Stimulated activated CD4-positive, alpha-beta T cell treated with anti-CD3 and anti-CD28 coated beads, Interleukin-1b, Interleukin-23, amount 100 ng/mL, for 24 hours (primary cell): ENCODE data around the gene ELMO3.

ENCODE experiments used
- DNase-seq, 4 experiments: peaks; one replicate each; pipeline ENCODE4 v3.0.0-alpha.2; 2020; ENCODE audit warnings: low read depth in 4 of 4, low spot score in 1 of 4

ELMO3 gene

DNA sequence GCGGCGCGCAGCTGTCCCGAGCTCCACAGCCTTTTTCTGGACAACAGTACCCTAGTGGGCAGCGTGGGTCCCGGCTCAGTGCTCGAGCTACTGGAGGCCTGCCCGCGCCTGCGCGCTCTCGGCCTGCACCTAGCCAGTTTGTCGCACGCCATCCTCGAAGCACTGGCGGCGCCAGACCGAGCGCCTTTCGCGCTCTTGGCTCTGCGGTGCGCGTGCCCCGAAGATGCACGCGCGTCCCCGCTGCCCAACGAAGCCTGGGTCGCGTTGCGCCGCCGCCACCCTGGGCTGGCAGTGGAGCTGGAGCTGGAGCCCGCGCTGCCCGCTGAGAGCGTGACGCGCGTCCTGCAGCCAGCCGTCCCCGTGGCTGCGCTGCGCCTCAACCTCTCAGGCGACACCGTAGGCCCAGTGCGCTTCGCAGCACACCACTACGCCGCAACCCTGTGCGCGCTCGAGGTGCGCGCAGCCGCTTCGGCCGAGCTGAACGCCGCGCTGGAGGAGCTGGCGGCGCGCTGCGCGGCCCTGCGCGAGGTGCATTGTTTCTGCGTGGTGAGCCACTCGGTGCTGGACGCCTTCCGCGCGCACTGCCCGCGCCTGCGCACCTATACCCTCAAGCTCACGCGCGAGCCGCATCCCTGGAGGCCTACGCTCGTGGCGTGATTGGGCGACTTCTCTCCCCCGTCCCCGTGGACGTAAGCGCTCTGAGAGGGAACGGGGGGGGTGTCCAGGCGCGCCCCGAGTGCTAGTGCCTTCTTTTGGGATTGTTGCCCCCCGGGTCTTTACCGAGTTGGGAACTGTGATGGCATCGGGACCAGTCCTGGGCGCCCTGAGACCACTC lies 35.5 kb upstream of the ELMO3 start:
- no peak for DNase-seq

DNA sequence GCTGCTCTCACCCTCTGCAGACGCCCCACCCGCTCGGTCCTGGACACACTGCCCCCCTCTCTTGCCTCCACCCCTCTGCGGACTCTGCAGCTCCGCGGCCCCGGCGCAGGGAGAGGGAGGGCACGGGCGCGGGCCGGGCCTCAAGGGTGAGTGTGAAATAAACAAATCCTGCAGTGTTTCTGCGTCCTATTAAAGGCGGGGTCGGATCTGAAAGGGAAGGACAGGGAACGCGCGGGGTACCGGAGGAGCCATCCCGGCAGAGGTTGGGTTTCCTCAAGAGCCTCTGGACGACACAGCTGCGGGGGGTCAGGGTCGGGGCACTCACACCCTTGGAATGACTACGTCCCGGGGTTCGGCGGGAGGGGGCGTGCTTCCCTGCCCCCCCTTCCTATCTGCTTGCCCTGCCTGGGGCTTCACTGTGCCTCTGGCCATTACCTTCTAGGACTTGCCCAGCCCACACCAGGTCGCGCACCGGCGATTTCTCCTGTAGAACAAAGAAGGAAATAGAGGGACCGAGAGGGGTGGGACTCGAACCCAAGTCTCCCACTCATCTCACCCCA lies 34.9 kb upstream of the ELMO3 start:
- no peak for DNase-seq

DNA sequence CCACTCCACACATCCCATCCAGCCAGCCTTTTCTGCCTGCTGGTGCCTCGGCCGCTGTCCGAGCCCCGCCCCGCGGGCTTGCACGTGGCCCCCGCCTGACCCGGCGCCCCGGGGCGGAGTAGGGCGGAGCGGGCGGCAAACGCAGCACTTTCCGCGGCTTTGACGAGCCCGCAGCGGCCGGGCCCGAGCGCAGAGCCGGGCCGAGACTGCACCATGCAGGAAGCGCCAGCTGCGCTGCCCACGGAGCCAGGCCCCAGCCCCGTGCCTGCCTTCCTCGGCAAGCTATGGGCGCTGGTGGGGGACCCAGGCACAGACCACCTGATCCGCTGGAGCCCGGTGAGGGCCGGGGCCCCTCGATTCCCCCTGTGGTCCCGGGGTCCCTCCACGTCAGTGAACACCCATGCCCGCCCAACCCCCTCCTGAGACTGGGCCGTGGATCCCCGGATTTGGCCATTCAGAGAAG lies 34.3 kb upstream of the ELMO3 start, which contains the start of gene HSF4:
Gene HSF4 (plus strand): TSS at position 147 of the 463 bp plus-strand sequence. CDS start 67 bp downstream, at position 214.
- no peak for DNase-seq

DNA sequence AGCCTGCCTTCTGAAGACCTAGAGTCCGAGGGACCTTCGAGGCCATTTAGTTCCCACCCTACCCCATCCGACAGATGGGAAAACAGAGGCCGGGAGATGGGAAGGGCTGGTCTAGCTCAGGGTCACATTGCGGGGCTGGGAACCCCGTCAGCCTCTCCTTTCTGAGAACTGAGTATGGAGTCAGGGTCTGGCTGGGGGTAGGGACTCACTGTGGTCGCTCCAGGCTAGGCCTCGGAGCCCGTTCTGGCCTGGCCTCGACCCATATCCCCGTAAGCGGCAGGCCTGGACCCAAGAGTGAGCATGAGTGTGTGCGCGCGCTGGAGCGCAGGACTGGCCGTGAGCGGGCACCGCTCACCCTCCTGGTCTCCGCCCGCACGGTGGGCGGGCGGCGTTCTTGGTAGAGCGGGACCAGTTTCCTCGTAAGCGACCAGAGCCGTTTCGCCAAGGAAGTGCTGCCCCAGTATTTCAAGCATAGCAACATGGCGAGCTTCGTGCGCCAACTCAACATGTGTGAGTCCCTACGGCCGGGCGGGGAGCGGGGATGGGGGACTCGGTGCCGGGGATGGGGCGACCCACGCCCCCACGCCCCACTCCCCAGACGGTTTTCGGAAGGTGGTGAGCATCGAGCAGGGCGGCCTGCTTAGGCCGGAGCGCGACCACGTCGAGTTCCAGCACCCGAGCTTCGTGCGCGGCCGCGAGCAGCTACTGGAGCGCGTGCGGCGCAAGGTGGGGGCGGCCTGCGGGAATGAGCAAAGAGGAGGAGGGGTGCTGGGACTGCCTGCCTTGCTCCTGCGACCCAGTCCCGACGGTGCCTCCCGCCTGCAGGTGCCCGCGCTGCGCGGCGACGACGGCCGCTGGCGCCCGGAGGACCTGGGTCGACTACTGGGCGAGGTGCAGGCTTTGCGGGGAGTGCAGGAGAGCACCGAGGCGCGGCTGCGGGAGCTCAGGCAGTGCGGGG lies 33.5 kb upstream of the ELMO3 start:
- no peak for DNase-seq

DNA sequence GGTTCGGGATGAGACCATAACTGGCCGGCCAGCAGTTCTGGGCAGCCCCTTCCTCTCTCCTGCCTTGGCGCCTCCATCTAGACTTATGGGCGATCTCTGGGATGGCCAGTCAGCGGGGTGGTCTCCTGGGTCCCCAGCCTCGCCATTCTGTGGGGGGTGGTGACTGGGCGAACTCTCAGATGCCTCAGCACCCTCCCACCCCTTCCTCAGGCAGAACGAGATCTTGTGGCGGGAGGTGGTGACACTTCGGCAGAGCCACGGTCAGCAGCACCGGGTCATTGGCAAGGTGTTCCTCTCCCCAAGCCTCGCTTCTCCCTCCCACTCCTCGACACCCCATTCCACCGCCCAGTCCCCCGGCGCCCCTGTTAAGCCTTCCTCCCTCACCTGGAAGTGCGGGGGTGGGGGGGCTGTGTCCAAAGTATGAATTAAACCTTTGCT lies 32.8 kb upstream of the ELMO3 start:
- no peak for DNase-seq

DNA sequence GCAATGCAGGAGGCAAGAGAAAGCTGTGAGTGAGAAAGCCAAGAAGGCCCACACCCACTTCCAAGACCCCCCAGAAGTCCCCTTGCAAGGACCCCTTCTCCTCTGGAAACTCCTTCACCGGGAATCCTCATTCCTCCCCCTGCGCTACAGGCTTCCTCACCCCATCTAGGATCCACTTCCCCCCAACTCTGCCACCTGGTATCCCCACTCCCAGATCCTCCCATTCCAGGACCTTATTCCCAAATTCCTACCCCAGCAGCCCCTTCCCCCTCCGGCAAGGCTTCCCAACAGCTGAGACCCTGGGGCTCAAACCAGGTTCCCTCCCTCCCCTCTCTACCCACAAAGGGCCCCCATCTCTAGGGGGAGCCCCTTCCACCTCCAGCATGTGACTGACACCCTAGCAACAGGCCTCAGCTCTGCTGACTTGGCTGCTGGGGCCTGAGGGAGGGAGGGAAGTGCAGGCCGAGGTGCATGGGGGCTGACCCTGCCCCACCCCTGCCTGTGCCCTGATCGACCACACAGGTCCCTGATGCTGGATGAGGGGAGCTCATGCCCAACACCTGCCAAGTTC lies 32.2 kb upstream of the ELMO3 start:
- no peak for DNase-seq

DNA sequence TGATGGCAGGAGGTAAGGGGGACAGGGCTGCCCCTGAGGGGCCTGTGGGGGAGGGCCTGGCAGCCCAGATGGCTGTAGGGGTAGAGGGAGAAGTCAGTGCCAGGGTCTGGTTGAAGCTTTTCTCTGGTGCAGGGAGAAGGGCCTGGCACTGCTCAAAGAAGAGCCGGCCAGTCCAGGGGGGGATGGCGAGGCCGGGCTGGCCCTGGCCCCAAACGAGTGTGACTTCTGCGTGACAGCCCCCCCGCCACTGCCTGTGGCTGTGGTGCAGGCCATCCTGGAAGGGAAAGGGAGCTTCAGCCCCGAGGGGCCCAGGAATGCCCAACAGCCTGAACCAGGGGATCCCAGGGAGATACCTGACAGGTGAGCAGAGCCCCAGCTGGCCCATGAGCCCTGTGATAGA lies 31.3 kb upstream of the ELMO3 start:
- no peak for DNase-seq

DNA sequence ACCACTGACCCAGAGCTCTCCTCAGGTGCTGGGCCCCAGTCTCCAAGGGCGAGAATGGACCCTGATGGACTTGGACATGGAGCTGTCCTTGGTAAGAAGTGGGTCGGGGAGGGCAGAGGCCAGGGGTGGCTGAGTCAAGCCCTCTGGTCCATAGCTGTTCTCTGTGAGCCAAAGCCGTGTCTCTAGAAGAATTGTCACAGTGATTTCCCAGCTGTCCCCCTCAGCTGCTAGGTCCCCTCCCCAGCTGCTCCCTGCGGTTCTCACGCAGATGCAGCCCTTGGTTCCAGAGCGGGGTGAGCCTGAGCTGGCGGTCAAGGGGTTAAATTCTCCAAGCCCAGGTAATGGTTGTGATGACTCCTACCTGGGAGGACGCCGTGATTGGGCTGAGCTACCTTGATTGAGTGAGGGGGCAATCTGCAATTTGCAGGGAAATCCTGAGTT lies 29.9 kb upstream of the ELMO3 start:
- DNase-seq: no peak

DNA sequence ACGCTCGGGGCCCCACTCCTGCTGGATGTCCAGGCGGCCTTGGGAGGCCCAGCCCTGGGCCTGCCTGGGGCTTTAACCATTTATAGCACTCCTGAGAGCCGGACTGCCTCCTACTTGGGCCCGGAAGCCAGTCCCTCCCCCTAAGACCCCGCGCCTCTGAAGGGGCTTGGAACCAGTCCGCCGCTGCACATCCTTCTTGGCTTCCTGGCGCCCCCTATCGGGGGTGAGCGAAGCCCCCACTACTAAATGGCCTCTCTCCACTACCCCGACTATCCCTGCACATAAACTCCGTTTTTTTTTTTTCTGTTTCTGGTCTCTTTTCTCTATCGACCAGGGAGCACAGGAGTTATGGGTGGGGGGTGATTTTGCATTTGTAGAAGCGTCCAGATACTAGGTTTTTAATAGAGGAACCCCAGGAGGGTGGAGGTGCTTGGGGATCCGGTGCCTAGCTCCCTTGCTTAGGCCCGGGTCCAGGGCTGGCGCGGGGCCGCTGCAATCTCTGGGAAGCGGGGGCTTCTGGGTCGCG lies 29.2 kb upstream of the ELMO3 start:
- no peak for DNase-seq

DNA sequence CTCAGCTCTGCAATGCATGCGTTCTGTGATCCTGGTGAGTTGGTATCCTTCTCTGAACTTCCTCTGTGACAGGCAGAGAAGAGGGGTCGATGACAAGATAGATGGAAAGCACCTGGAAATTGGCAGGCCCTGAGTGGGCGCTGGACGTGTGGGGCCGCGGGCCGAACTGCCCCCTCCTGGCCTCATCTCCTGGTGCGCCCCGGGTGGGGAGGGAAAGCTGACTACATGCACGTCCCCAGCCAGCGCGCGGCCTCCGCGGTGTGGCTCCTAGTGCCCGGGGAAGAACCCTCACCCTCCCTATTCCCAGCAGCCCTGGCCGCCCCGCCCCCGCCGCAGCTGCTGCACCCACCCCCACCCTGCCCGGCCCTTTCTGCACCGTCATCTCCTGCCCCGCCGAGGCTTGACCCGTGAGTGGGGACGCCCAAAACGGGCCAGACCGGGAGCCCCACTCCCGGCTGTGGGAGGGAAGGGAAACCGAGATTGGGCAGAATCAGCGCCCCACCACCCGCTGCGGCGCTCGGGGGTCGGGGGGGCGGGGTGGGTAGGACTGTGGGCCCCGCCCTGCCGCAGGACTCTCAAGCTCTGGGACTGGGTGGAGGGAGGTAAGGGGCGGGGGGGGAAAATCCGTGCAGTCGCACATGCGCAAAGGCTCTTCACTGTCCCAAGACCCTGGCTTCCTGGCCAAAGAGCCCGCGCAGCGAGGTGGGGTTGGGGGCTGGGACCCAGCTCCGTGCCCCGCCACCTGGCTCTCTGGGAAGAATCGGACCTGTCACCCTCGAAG lies 28.6 kb upstream of the ELMO3 start, which contains the start of gene NOL3:
Gene NOL3 (plus strand): TSS at position 371 of the 781 bp plus-strand sequence.
- DNase-seq: peak in 1 of 4 experiments; percentile 74

DNA sequence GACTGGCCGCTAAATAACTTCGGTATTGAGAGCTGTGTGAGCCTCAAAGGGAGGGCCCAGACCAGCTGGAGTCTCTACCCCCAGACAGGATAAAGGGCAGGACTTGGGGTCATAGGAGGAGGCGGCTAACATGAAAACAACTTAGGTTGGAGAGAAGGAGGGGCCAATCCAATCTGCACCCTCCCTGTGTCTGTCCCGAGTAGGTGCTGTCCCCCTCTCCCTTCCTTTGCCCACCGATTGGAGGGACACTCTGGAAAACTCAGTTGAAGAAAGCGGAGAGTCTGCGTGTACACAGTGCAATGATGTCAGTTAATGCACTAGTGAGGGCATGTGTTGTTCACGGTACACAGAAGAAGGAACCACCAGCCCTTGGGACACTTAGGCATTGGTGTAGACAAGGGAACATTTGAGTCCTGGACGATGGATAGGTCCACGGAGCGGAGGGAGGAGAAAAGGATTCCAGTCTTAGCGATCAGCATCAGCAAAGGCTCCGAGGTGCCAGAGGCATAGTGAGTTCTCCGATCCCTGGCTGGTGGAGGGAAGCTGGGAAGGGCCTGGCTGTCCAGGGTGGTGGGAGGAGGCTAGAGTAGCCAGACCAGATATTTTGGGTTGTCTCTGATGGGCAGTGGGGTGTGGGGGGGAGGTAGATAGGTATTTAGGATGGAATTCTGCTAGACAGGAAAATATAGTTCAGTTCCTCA lies 27.8 kb upstream of the ELMO3 start:
- no peak for DNase-seq

DNA sequence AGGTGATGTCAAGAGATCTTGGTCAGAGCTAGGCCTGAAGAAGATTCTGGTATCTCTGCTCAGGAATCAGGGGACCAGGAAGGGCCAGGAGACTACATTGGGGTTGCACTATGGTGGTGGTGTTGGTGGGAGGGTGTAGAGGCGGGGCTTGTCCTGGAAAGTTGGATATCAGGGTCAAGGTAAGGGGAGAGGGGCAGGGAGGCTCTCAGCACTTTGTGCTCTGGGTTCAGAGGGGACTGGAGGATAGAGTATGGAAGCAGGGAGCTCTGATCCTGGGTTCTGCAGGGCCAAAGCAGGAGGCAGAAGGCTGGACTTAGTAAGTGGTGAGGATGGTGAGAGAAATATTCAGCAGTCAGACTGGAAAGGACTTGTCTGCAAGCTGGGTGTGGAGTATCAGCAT lies 25.6 kb upstream of the ELMO3 start:
- DNase-seq: no peak

DNA sequence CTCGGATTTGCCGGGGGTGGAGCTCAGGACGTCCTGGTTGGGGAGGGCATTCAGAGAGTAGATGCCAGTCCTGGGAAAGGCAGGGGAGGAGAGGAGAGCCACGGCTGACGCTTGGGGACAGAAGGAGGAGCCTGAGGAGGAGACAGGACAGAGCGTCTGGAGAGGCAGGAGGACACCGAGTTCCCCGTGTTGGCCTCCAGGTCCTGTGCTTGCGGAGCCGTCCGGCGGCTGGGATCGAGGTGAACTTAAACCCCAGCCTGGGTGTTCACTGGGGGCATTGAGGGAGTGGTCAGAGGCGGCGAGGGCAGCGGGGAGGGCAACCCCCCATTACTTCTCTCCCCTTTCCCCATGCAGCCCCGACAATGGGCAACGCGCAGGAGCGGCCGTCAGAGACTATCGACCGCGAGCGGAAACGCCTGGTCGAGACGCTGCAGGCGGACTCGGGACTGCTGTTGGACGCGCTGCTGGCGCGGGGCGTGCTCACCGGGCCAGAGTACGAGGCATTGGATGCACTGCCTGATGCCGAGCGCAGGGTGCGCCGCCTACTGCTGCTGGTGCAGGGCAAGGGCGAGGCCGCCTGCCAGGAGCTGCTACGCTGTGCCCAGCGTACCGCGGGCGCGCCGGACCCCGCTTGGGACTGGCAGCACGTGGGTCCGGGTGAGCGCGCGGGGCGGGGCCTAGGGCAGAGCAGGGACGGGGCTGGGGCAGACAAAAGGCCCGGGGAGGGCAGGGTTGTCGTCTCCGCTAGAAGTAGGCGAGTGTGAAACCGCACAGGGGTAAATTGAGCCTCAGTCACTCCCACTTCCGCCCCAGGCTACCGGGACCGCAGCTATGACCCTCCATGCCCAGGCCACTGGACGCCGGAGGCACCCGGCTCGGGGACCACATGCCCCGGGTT lies 24.9 kb upstream of the ELMO3 start:
- no peak for DNase-seq

DNA sequence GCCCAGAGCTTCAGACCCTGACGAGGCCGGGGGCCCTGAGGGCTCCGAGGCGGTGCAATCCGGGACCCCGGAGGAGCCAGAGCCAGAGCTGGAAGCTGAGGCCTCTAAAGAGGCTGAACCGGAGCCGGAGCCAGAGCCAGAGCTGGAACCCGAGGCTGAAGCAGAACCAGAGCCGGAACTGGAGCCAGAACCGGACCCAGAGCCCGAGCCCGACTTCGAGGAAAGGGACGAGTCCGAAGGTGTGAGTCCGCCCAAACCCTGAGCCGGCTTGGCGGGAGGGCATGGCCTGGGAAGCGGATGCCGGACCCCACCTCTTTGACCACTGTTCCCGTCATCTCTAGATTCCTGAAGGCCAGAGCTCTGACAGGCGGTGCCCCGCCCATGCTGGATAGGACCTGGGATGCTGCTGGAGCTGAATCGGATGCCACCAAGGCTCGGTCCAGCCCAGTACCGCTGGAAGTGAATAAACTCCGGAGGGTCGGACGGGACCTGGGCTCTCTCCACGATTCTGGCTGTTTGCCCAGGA lies 24.2 kb upstream of the ELMO3 start:
- no peak for DNase-seq

DNA sequence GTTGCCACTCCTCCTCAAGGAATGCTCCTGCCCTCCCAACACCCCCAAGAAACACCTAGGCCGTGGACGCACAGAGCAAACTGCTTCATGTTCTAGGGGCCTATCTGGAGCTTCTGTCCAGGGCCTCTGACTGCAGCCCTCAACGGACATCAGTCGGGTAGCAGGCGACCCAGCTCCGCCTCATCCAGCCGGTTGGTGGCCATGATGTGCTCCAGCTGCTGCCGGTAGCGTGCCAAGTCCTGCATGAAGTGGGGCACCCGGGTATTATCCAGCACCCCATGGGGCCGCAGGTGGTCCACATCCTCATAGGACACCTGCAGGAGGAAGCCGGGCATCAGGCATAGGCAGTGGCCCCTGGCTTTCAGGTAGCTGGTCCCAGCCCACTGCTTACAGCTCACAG lies 22.3 kb upstream of the ELMO3 start:
- no peak for DNase-seq

DNA sequence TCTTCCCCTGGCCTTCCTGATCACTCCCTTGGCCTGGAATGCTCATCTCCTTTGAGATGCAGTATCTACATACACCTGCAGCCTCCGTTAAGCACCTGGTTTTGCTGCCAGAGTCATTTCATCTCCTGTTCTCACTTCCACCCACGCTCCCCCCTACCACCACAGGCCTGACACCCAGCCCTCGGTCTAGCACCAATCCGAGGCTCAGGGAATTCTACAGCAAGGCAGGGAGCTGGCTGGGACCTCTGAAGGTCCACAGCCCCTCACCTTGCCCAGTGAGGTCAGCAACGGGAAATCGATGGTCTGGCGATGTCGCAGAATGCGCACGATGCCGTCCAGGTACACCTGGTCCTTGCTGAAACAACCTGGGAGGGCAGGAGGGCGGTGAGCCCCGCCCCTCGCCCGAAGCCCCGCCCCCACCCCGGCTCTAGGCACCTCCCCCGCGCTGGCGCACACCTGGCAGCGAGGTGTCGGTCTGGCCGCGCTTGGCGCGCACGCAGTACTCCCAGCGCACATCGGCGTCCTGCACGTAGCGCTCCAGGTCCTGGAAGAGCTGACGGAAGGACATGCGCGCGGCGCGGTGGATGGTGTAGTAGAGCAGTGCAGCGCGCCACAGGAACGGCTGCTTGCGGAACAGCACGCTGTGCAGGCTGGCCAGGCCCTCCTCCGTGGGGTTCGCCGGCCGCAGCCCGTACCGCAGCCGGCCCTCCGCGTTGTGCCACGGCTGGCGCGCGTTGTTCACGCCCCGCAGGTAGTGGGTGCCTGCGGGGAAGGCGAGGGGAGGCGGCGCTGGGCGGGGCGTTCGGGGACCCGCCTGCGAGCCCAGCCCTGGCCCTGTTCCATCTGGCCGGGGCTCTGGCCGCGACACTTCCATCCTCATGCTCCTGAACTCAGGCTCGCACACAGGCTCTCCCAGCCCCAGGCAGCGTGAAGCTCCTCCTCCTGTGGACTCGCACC lies 20.9 kb upstream of the ELMO3 start:
- no peak for DNase-seq
